ENCODE data around the gene FKBP5. TPM values are rescaled to one million over a fixed set of nuclear protein-coding genes. Genes with fewer than 3 reads are reported as not detected.

The FKBP5 gene
- total and polyA plus RNA-seq, 2 of the 4 experiments (the other 2 are of a cell fraction) = 6.8 to 7.0 TPM

- Histone ChIP-seq H3K27me3 (ENCODE audit: control insufficient read depth, insufficient read depth, low read length) (no peaks in the 10 kb centered on the region), H2AFZ (replicated peaks; ENCODE audit: low read length, poor library complexity) (no peak overlapping the region), H3K27ac (ENCODE audit: insufficient read depth, low read length) (no peak overlapping the region), H3K56ac (ENCODE audit: extremely low read depth, insufficient read depth, low read length) (no peak overlapping the region), H3K79me1 (ENCODE audit: low read depth in 1 of 2, low read length in 2 of 2) (no peaks in the 10 kb centered on the region), H2AK9ac (replicated peaks; ENCODE audit: low read depth, low read length, poor library complexity) (no peak overlapping the region), H2AK5ac (ENCODE audit: low read depth, low read length) (no peak overlapping the region), H3K14ac (replicated peaks; ENCODE audit: low read depth, low read length) (no peak overlapping the region), H4K20me1 (ENCODE audit: insufficient read depth, low read length) (no peaks in the 10 kb centered on the region), H3K4me1 (ENCODE audit: control insufficient read depth, insufficient read depth, low read length) (peaks cover 7% of the 10 kb centered on the region), H3K4ac (ENCODE audit: low read depth, low read length) (no peak overlapping the region), H3K36me3 (ENCODE audit: control insufficient read depth, insufficient read depth, low read length) (no peaks in the 10 kb centered on the region), H2BK5ac (ENCODE audit: low read depth, low read length, poor library complexity, severe bottlenecking) (no peak overlapping the region), H4K5ac (ENCODE audit: low read depth, low read length) (no peak overlapping the region), H2BK120ac (ENCODE audit: low read depth, low read length) (no peak overlapping the region), H3K9ac (ENCODE audit: low read depth, low read length) (no peak overlapping the region), H4K8ac (ENCODE audit: low read depth in 2 of 2, low read length in 2 of 2) (peak overlapping the region in 1 of 2 experiments; percentile 61; a peak in 1 of 4 replicates), H3K18ac (ENCODE audit: low read depth, low read length) (no peak overlapping the region), H2BK20ac (ENCODE audit: low read depth, low read length) (no peak overlapping the region), H3K9me1 (ENCODE audit: insufficient read depth, low read length) (no peaks in the 10 kb centered on the region), H3K4me2 (ENCODE audit: low read depth, low read length) (no peak overlapping the region), H4K91ac (ENCODE audit: insufficient read depth, low read depth, low read length) (no peak overlapping the region), H2BK15ac (ENCODE audit: low read depth, low read length) (no peak overlapping the region), H3K23ac (ENCODE audit: low read depth, low read length) (no peak overlapping the region), H3K4me3 (ENCODE audit: insufficient read depth, low read depth, low read length) (no peak overlapping the region), H3K9me3 (ENCODE audit: control insufficient read depth, insufficient read depth, low read length) (no peaks in the 10 kb centered on the region)
- CTCF ChIA-PET = no interaction called here
- dilution Hi-C loops (cut with HindIII; ENCODE audit: low sequenced_read_pairs, unreplicated experiment) = no loop called here
- no CpG with 5 or more reads among the region's 2 CpGs for WGBS, 2 experiments (ENCODE audit: extremely low coverage in 2 of 2, insufficient read length in 1 of 2)
- intact Hi-C loops (cut with micrococcal nuclease) = no loop called here
- ATAC-seq (ENCODE audit: low read depth) = peak; percentile 61
- DNase-seq = no peak
- no peak for TF ChIP-seq CEBPB (IDR thresholded peaks at IDR 0.05; ENCODE audit: low read depth, low read length)
- no peak for TF ChIP-seq BHLHE40 (IDR thresholded peaks at IDR 0.05; ENCODE audit: low read depth, low read length)
- TF ChIP-seq ELK1 (IDR thresholded peaks at IDR 0.05; ENCODE audit: borderline replicate concordance, low read depth, low read length) = no peak
- no peak for TF ChIP-seq USF2 (IDR thresholded peaks at IDR 0.05; ENCODE audit: low read depth, low read length)
- TF ChIP-seq MAZ (IDR thresholded peaks at IDR 0.05; ENCODE audit: borderline replicate concordance, low read depth, low read length) = no peak
- in situ Hi-C loops (cut with MboI; ENCODE audit: low sequenced_read_pairs) = no loop called here
- POLR2A ChIA-PET (ENCODE audit: unreplicated experiment) = no interaction called here
- BruUV-seq (replicated peaks) = no TSS peak
These were observed 54.4 kb downstream of the FKBP5 start for GRCh38 chr6:35634316-35634715.
